HEK293 (cell line): ENCODE results near the gene NOL9.

Experiments used
- CTCF ChIA-PET: fragments of 350-600 bp; formaldehyde crosslinking; extraction: SDS; loops from one replicate; lab custom pipeline; 2021; ENCODE audit warnings: antibody characterized with exemption; lab: Yijun Ruan, JAX
- POLR2A ChIA-PET: fragments of 300-600 bp; formaldehyde crosslinking; extraction: SDS; loops from one replicate; lab custom pipeline; 2020; ENCODE audit warnings: antibody characterized with exemption, inconsistent platforms; lab: Yijun Ruan, JAX
- H3K27ac ChIP-seq: fragments of 200-500 bp; sonication (Bioruptor generic); 2 replicates; pipeline ENCODE4 v1.5.1; 2014; ENCODE audit warnings: low read depth, low read length, control low read depth, inconsistent platforms; ENCODE audit errors: extremely low read depth
- H3K36me3 ChIP-seq, 2 experiments: fragments of 200-500 bp in 1 of 2; sonication (Bioruptor generic) in 1 of 2; 1 replicate in 1 of 2; 2 replicates in 1 of 2; pipeline ENCODE4 v1.5.1; 2014 to 2017; ENCODE audit warnings: inconsistent platforms in 2 of 2, low read length in 2 of 2; ENCODE audit not compliant: control insufficient read depth in 2 of 2, insufficient read depth in 1 of 2
- H3K4me1 ChIP-seq: fragments of 200-500 bp; sonication (Bioruptor generic); 2 replicates; pipeline ENCODE4 v1.5.1; 2014; ENCODE audit warnings: mild to moderate bottlenecking, low read length, inconsistent platforms; ENCODE audit not compliant: control insufficient read depth, insufficient read depth
- H3K4me3 ChIP-seq: 2 replicates; pipeline ENCODE4 v1.5.1; 2011; ENCODE audit warnings: low read depth, mild to moderate bottlenecking, control low read depth, low read length, moderate library complexity
- H3K9me3 ChIP-seq: fragments of 200-500 bp; sonication (Bioruptor generic); 2 replicates; pipeline ENCODE4 v1.5.1; 2014; ENCODE audit warnings: low read depth, low read length, inconsistent platforms; ENCODE audit not compliant: control insufficient read depth, insufficient read depth
- BCL11A ChIP-seq: fragments of 450-650 bp; formaldehyde crosslinking; IDR thresholded peaks from 2 replicates; pipeline ENCODE4 v1.5.1; 2016; ENCODE audit warnings: low read depth, missing biosample characterization, missing genetic modification characterization
- EGR2 ChIP-seq: fragments of 450-650 bp; formaldehyde crosslinking; IDR thresholded peaks from 2 replicates; pipeline ENCODE4 v1.5.1; 2016; ENCODE audit warnings: low read depth, missing biosample characterization, missing genetic modification characterization
- GLI2 ChIP-seq: fragments of 450-650 bp; formaldehyde crosslinking; IDR thresholded peaks from 2 replicates; pipeline ENCODE4; 2017; ENCODE audit warnings: missing biosample characterization, missing genetic modification characterization, low read depth, borderline replicate concordance
- GLIS1 ChIP-seq: fragments of 450-650 bp; formaldehyde crosslinking; IDR thresholded peaks from 2 replicates; pipeline ENCODE4 v1.5.1; 2016; ENCODE audit warnings: missing biosample characterization, missing genetic modification characterization
- HOXD13 ChIP-seq: sonication (generic); formaldehyde crosslinking; IDR thresholded peaks from 2 replicates; pipeline ENCODE4 v1.8.0; 2022; ENCODE audit warnings: missing genetic modification reagents, borderline replicate concordance
- IKZF3 ChIP-seq: fragments of 450-650 bp; IDR thresholded peaks from 2 replicates; pipeline ENCODE4 v1.5.0; 2018; ENCODE audit warnings: missing biosample characterization, mild to moderate bottlenecking, missing genetic modification characterization, moderate library complexity
- KLF9 ChIP-seq: fragments of 450-650 bp; formaldehyde crosslinking; IDR thresholded peaks from 2 replicates; pipeline ENCODE4 v1.5.1; 2016; ENCODE audit warnings: missing biosample characterization, missing genetic modification characterization, low read depth
- PRDM1 ChIP-seq: fragments of 450-650 bp; formaldehyde crosslinking; IDR thresholded peaks from 2 replicates; pipeline ENCODE4; 2016; ENCODE audit warnings: missing biosample characterization, missing genetic modification characterization
- SALL2 ChIP-seq: fragments of 450-650 bp; formaldehyde crosslinking; IDR thresholded peaks from 2 replicates; pipeline ENCODE4 v1.5.0; 2017; ENCODE audit warnings: missing biosample characterization, mild to moderate bottlenecking, missing genetic modification characterization, borderline replicate concordance
- SP2 ChIP-seq: fragments of 450-650 bp; formaldehyde crosslinking; IDR thresholded peaks from 2 replicates; pipeline ENCODE4 v1.5.1; 2016; ENCODE audit warnings: missing biosample characterization, missing genetic modification characterization
- TRIM28 ChIP-seq: IDR thresholded peaks from 2 replicates; pipeline ENCODE4 v1.6.1; 2011; ENCODE audit warnings: low read length, control low read depth, borderline replicate concordance
- YY2 ChIP-seq: fragments of 450-650 bp; formaldehyde crosslinking; IDR thresholded peaks from 2 replicates; pipeline ENCODE4 v1.5.1; 2016; ENCODE audit warnings: missing biosample characterization, missing genetic modification characterization
- ZNF223 ChIP-seq: fragments of 450-650 bp; formaldehyde crosslinking; IDR thresholded peaks from 2 replicates; pipeline ENCODE4 v1.5.1; 2016; ENCODE audit warnings: missing biosample characterization, missing genetic modification characterization
- ZNF362 ChIP-seq: fragments of 450-650 bp; formaldehyde crosslinking; IDR thresholded peaks from 2 replicates; pipeline ENCODE4 v1.5.1; 2016; ENCODE audit warnings: missing biosample characterization, missing genetic modification characterization
- ZNF391 ChIP-seq: fragments of 450-650 bp; formaldehyde crosslinking; IDR thresholded peaks from 2 replicates; pipeline ENCODE4 v1.5.1; 2016; ENCODE audit warnings: low read depth, missing biosample characterization, missing genetic modification characterization, borderline replicate concordance
- ZNF433 ChIP-seq: fragments of 450-650 bp; formaldehyde crosslinking; IDR thresholded peaks from 2 replicates; pipeline ENCODE4 v1.5.1; 2016; ENCODE audit warnings: missing biosample characterization, missing genetic modification characterization, low read depth
- ZNF488 ChIP-seq: fragments of 450-650 bp; formaldehyde crosslinking; IDR thresholded peaks from 2 replicates; pipeline ENCODE4 v1.5.1; 2016; ENCODE audit warnings: missing biosample characterization, missing genetic modification characterization
- ZNF555 ChIP-seq: fragments of 450-650 bp; formaldehyde crosslinking; conservative IDR thresholded peaks from 2 replicates; pipeline ENCODE4 v1.5.1; 2017; ENCODE audit warnings: missing biosample characterization, mild to moderate bottlenecking, missing genetic modification characterization, inconsistent platforms
- ZNF560 ChIP-seq: fragments of 450-650 bp; formaldehyde crosslinking; IDR thresholded peaks from 2 replicates; pipeline ENCODE4 v1.5.1; 2017; ENCODE audit warnings: missing biosample characterization, missing genetic modification characterization, borderline replicate concordance
- ZNF654 ChIP-seq: fragments of 450-650 bp; formaldehyde crosslinking; IDR thresholded peaks from 2 replicates; pipeline ENCODE4 v1.5.1; 2016; ENCODE audit warnings: low read depth, missing biosample characterization, missing genetic modification characterization
- ZNF670 ChIP-seq: fragments of 450-650 bp; formaldehyde crosslinking; IDR thresholded peaks from 2 replicates; pipeline ENCODE4 v1.5.1; 2016; ENCODE audit warnings: missing biosample characterization, missing genetic modification characterization, low read depth
- ZNF707 ChIP-seq: fragments of 450-650 bp; formaldehyde crosslinking; IDR thresholded peaks from 2 replicates; pipeline ENCODE4 v1.5.1; 2016; ENCODE audit warnings: missing biosample characterization, missing genetic modification characterization
- ZNF747 ChIP-seq: fragments of 450-650 bp; formaldehyde crosslinking; IDR thresholded peaks from 2 replicates; pipeline ENCODE4 v1.5.1; 2016; ENCODE audit warnings: missing biosample characterization, missing genetic modification characterization
- ZNF776 ChIP-seq: fragments of 450-650 bp; formaldehyde crosslinking; IDR thresholded peaks from 2 replicates; pipeline ENCODE4 v1.5.0; 2017; ENCODE audit warnings: missing biosample characterization, missing genetic modification characterization, borderline replicate concordance
- ZNF830 ChIP-seq: fragments of 450-650 bp; IDR thresholded peaks from 2 replicates; pipeline ENCODE4 v1.5.0; 2018; ENCODE audit warnings: missing biosample characterization, missing genetic modification characterization, low read depth, mild to moderate bottlenecking, moderate library complexity
- ZNF837 ChIP-seq: fragments of 450-650 bp; formaldehyde crosslinking; IDR thresholded peaks from 2 replicates; pipeline ENCODE4 v1.5.1; 2016; ENCODE audit warnings: missing biosample characterization, missing genetic modification characterization
- ZXDB ChIP-seq: fragments of 450-650 bp; formaldehyde crosslinking; IDR thresholded peaks from 2 replicates; pipeline ENCODE4 v1.5.1; 2016; ENCODE audit warnings: missing biosample characterization, missing genetic modification characterization
- TF ChIP-seq, protein P1 (sequence below): fragments of 450-650 bp; formaldehyde crosslinking; IDR thresholded peaks from 2 replicates; pipeline ENCODE4 v1.5.1; 2016; ENCODE audit warnings: missing biosample characterization, missing genetic modification characterization, borderline replicate concordance

NOL9 gene

GRCh38 chr1:6517435-6517851, 36.9 kb downstream of the NOL9 start (continued):
- no peak for TF ChIP-seq ZXDB
- no peak for TF ChIP-seq ZNF433
- TF ChIP-seq, protein P1, sequence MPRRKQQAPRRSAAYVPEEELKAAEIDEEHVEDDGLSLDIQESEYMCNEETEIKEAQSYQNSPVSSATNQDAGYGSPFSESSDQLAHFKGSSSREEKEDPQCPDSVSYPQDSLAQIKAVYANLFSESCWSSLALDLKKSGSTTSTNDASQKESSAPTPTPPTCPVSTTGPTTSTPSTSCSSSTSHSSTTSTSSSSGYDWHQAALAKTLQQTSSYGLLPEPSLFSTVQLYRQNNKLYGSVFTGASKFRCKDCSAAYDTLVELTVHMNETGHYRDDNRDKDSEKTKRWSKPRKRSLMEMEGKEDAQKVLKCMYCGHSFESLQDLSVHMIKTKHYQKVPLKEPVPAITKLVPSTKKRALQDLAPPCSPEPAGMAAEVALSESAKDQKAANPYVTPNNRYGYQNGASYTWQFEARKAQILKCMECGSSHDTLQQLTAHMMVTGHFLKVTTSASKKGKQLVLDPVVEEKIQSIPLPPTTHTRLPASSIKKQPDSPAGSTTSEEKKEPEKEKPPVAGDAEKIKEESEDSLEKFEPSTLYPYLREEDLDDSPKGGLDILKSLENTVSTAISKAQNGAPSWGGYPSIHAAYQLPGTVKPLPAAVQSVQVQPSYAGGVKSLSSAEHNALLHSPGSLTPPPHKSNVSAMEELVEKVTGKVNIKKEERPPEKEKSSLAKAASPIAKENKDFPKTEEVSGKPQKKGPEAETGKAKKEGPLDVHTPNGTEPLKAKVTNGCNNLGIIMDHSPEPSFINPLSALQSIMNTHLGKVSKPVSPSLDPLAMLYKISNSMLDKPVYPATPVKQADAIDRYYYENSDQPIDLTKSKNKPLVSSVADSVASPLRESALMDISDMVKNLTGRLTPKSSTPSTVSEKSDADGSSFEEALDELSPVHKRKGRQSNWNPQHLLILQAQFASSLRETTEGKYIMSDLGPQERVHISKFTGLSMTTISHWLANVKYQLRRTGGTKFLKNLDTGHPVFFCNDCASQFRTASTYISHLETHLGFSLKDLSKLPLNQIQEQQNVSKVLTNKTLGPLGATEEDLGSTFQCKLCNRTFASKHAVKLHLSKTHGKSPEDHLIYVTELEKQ (tag by site-specific recombination) = no peak
- no peak for TF ChIP-seq SP2 (tag by site-specific recombination)
- TF ChIP-seq ZNF555 (tag by site-specific recombination) = no peak
- TF ChIP-seq IKZF3 (tag by site-specific recombination) = peak; percentile 16; the same call in 1 of the 2 replicates
- TF ChIP-seq ZNF830 (tag by site-specific recombination) = no peak
- peak; percentile 47 for TF ChIP-seq GLIS1
- no peak for TF ChIP-seq EGR2 (tag by site-specific recombination)
- TF ChIP-seq ZNF670 (tag by site-specific recombination) = no peak

DNA sequence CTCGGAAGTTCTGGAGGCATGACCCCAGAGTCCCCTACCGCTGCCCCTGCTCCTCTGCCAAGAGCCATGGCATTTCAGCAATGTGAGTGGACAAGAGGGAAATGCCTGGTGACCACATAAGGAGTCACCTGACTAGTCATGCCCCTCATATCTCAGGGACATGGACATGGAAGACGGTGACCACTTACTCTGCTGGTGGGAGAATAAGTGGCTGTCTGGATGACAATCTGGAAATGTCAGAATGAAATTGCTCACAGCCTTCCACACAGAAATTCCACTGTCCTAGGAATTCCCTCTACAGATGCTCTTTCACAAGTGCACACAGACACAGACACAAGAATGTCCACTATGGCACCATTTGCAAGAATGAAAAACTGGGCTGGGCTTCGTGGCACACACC, 38.5 kb downstream of the NOL9 start:
- CTCF ChIA-PET = interaction anchor here (0.7 kb wide), 1 partner anchor 43 kb away, joined by 3 read pairs; no protein-coding TSS in a partner anchor

More for the DNA sequence above, 38.5 kb downstream of the NOL9 start:
- Histone ChIP-seq H3K9me3 (no peaks in the 10 kb centered on the region), H3K4me3 (no peak overlapping the region), H3K4me1 (peaks cover 5% of the 10 kb centered on the region; the same call in 1 of the 2 replicates), H3K36me3 (no peaks in the 10 kb centered on the region), H3K27ac (no peak overlapping the region)
- POLR2A ChIA-PET = no interaction called here
- no peak for TF ChIP-seq TRIM28
- no peak for TF ChIP-seq KLF9 (tag by site-specific recombination)
- no peak for TF ChIP-seq ZNF223 (tag by site-specific recombination)
- no peak for TF ChIP-seq ZNF391 (tag by site-specific recombination)
- no peak for TF ChIP-seq ZNF560
- TF ChIP-seq ZNF488 = no peak
- TF ChIP-seq PRDM1 = no peak
- TF ChIP-seq HOXD13 (CRISPR knock-in tag) = no peak
- no peak for TF ChIP-seq ZNF362 (tag by site-specific recombination)
- no peak for TF ChIP-seq SALL2 (tag by site-specific recombination)
- TF ChIP-seq ZNF837 (tag by site-specific recombination) = no peak
- no peak for TF ChIP-seq BCL11A
- TF ChIP-seq ZNF776 (tag by site-specific recombination) = no peak
- TF ChIP-seq YY2 (tag by site-specific recombination) = no peak
- no peak for TF ChIP-seq ZNF707 (tag by site-specific recombination)
- TF ChIP-seq ZNF747 (tag by site-specific recombination) = no peak
- TF ChIP-seq GLI2 (tag by site-specific recombination) = no peak
- no peak for TF ChIP-seq ZNF654 (tag by site-specific recombination)
- TF ChIP-seq, all 188 proteins: peak for 0
